H1 (cell line): ENCODE measurements around the gene ZGLP1. TPM values are rescaled to one million over a fixed set of nuclear protein-coding genes. Genes with fewer than 3 reads are reported as not detected.

Experiments used
- ASH2L ChIP-seq: fragments of 200-600, 300-600 bp; sonication (generic); IDR thresholded peaks from one replicate; pipeline ENCODE4 v1.7.1; 2017; ENCODE audit warnings: low read length
- BRCA1 ChIP-seq: IDR thresholded peaks from 2 replicates; pipeline ENCODE4 v1.6.1; 2012; ENCODE audit warnings: low read depth, low read length, improper control_type of control experiment
- CBX5 ChIP-seq: fragments of 300-800, 300-1000 bp; sonication (generic); IDR thresholded peaks from 2 replicates; pipeline ENCODE4 v1.7.1; 2016; ENCODE audit warnings: antibody characterized with exemption, low read length, low read depth
- CHD7 ChIP-seq: fragments of 300-600 bp; sonication (generic); IDR thresholded peaks from 2 replicates; pipeline ENCODE4 v1.7.1; 2012; ENCODE audit warnings: low read length, moderate library complexity, mild to moderate bottlenecking, inconsistent platforms; ENCODE audit not compliant: insufficient replicate concordance
- CTBP2 ChIP-seq: IDR thresholded peaks from 2 replicates; pipeline ENCODE4 v1.7.0; 2011; ENCODE audit warnings: borderline replicate concordance, mild to moderate bottlenecking, moderate library complexity, mixed read lengths, low read length; ENCODE audit not compliant: insufficient read depth, insufficient read length
- EGR1 ChIP-seq: IDR thresholded peaks from 2 replicates; pipeline ENCODE4 v1.6.1; 2011; ENCODE audit warnings: low read depth, low read length, borderline replicate concordance
- EZH2 ChIP-seq: fragments of 200-600 bp; sonication (generic); IDR thresholded peaks from 2 replicates; pipeline ENCODE4 v1.7.1; 2012; ENCODE audit warnings: low read depth, mild to moderate bottlenecking, moderate library complexity, low read length, inconsistent platforms; ENCODE audit not compliant: severe bottlenecking
- MAFK ChIP-seq: IDR thresholded peaks from 2 replicates; pipeline ENCODE4 v1.6.1; 2012; ENCODE audit warnings: low read depth, mild to moderate bottlenecking, improper control_type of control experiment, low read length
- NRF1 ChIP-seq: IDR thresholded peaks from 2 replicates; pipeline ENCODE4 v1.6.1; 2011; ENCODE audit warnings: mild to moderate bottlenecking, low read depth, low read length, improper control_type of control experiment
- TBP ChIP-seq: IDR thresholded peaks from 2 replicates; pipeline ENCODE4 v1.6.1; 2011; ENCODE audit warnings: low read depth, low read length, improper control_type of control experiment
- polyA plus RNA-seq, 7 experiments: library from polyadenylated mRNA; depleted of rRNA in 3 of 7; stranded (reverse) in 5 of 7; unstranded in 2 of 7; fragments of >200 nt in 5 of 7; fragments of 200-250 nt in 2 of 7; gene quantifications; 1 replicate in 5 of 7; 2 replicates in 1 of 7; 4 replicates in 1 of 7; pipeline versions ENCODE4 v1.2.1 to v1.2.3, GENCODE V29; 2011 to 2013; ENCODE audit warnings: missing spikeins in 2 of 7, mixed read lengths in 2 of 7
- total RNA-seq: library from RNA; stranded (reverse); fragmentation: NEBNext Ultra II Directional; extraction: Animal tissue kit (Norgen Biotek cat#: 25700); gene quantifications from 2 replicates; pipeline ENCODE4 v1.2.1, GENCODE V29; 2021

The ZGLP1 gene
- total and polyA plus RNA-seq, 2 of the 8 experiments (the other 6 are each of a cell fraction or from before 2014, with no cell fraction given), result 4.2 to 5.1 TPM

GRCh38 chr19:10284960-10285278 lies 24.7 kb downstream of the ZGLP1 start (continued):
- TF ChIP-seq CHD7, result no peak
- no peak for TF ChIP-seq NRF1
- no peak for TF ChIP-seq MAFK
- TF ChIP-seq BRCA1, result no peak
- no peak for TF ChIP-seq ASH2L
- no peak for TF ChIP-seq TBP
- TF ChIP-seq EZH2, result no peak
- TF ChIP-seq EGR1, result no peak
- no peak for TF ChIP-seq CTBP2
- no peak for TF ChIP-seq CBX5
- TF ChIP-seq, all 59 proteins: peak for 0
